GM12865 (cell line): ENCODE data around the gene STX19.

ENCODE experiments used
- DNase-seq: peaks from one replicate; pipeline ENCODE4 v3.0.0; 2010; ENCODE audit warnings: low read depth
- H3K4me3 ChIP-seq: 2 replicates; pipeline ENCODE4 v1.5.1; 2011; ENCODE audit warnings: mild to moderate bottlenecking, low read depth, low read length, control low read depth
- TF ChIP-seq, protein P1 (sequence below): IDR thresholded peaks from 2 replicates; pipeline ENCODE4 v1.5.1; 2011; ENCODE audit warnings: low read length, control low read depth, low read depth, inconsistent platforms; ENCODE audit not compliant: insufficient read depth; ENCODE audit errors: missing control alignments

STX19 gene

DNA sequence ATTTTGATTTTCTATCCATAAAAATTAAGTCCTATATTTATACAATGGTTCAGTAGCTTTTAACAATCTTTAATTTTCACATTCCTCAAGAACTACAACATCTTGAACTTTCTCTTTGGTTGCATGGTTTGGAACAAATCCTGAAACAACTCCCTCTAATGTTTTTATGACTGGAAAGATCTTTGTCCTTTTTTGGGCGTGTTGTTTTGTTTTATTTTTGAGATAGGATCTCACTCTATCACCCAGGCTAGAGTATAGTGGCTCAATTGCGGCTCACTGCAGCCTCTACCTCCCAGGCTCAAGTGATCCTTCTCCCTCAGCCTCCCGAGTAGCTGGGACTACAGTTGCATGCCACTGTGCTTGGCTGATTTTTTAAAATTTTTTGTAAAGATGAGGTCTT lies 4.0 kb downstream of the STX19 start:
- DNase-seq = no peak
- TF ChIP-seq, protein P1, sequence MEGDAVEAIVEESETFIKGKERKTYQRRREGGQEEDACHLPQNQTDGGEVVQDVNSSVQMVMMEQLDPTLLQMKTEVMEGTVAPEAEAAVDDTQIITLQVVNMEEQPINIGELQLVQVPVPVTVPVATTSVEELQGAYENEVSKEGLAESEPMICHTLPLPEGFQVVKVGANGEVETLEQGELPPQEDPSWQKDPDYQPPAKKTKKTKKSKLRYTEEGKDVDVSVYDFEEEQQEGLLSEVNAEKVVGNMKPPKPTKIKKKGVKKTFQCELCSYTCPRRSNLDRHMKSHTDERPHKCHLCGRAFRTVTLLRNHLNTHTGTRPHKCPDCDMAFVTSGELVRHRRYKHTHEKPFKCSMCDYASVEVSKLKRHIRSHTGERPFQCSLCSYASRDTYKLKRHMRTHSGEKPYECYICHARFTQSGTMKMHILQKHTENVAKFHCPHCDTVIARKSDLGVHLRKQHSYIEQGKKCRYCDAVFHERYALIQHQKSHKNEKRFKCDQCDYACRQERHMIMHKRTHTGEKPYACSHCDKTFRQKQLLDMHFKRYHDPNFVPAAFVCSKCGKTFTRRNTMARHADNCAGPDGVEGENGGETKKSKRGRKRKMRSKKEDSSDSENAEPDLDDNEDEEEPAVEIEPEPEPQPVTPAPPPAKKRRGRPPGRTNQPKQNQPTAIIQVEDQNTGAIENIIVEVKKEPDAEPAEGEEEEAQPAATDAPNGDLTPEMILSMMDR = no peak

DNA sequence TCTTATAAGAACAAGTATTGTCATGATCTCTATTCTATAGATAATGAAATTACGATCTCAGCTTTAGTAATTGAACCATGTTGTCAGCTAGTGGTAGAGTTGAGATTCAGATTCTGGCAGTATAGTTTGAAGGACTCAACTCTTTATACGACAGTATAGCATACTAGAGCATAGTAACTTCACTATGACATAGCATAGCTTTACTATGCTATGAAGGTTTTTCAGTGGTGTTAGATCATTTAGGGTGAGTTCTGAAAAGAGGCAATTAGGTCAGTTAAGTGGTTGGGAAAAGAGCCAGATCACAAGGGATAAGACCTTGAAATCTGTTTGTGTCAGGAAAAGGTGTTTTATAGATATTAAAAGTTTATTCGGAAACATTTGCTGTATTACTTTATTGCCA lies 8.1 kb downstream of the STX19 start:
- H3K4me3 ChIP-seq = no peak overlapping the region
- DNase-seq = no peak
- TF ChIP-seq, protein P1 = no peak

More for the DNA sequence above, 4.0 kb downstream of the STX19 start:
- no peak overlapping the region for H3K4me3 ChIP-seq

DNA sequence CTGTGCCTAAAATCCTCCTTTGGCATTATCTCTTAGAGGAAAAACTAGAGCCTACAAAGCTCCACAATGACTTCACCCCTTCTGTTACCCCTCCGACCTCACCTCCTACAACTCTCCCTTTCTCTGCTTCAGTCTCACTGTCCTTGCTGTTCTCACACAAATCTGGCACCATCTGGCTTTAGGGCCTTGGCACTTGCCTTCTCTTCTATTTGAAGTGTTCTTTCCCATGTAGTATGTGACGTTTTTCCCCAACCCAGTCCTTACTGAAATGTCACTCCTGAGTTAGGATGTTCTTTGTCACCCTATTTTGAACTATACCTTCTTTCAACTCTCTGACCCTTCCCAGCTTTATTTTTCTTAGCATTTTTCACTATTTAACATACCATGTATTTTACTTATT lies 8.7 kb downstream of the STX19 start:
- TF ChIP-seq, protein P1 = no peak
- no peak for DNase-seq
- H3K4me3 ChIP-seq = no peak overlapping the region

DNA sequence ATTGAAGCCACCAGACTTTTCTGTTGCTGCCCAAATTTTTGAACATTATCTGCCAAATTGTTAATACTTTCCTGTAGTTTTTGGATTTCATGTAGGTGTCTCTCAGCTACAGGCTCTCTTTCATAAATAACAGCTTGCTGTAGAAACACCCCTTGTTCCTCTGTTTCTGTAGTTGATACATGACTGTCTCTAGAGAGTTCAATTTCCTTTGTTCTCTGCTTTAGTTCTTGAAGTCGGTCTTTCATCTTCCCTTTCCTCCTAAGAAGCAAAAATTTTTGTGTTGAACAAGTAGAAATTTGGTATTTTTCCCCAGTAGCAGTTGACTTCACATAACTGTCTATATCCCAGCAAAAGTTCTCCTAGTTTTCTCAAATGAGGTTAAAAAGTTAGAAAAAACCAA lies 13.4 kb downstream of the STX19 start:
- no peak overlapping the region for H3K4me3 ChIP-seq
- no peak for DNase-seq
- TF ChIP-seq, protein P1 = no peak

DNA sequence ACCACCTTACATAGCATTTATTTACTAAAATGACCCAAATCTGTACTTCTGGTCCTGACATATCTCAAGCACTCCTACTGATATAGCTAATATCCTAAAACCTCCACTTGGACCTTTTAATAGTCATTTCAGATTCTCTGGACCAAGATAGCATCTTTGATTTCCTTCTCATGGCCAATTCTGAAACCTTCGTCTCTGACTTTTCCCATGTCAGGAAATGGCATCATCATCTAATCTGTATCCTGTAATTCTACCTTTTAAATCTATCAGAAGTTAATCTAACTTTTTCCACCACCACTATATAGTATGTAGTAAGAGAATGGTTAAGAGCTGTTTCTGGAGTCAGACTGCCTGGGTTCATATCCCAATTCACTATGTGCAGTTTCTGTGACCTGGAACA lies 16.2 kb downstream of the STX19 start:
- no peak for DNase-seq
- no peak overlapping the region for H3K4me3 ChIP-seq

DNA sequence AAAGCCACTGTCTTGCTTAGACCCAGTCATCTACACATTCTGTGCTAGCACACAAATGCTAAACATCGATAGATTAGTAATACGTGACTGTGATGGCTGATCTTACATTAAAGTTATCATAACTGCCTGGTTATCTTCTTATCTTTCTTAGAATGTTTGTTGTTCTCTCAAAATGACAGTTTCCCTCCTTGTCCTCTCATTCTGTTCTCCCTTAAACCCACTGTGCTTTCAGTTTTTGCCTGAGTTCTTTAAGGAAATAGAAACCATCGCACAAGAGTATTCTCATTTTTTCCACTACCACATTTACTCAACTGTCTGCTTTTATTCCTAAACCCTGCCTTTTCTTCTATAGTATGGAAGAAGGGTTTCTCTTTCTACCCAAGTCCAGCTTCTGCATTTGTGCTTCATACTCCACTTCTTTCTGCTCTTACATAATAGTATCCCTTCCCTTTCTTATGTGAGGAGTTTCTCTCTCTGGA lies 17.1 kb downstream of the STX19 start:
- H3K4me3 ChIP-seq = no peak overlapping the region
- DNase-seq = no peak
- TF ChIP-seq, protein P1 = no peak

More for the DNA sequence above, 16.2 kb downstream of the STX19 start:
- TF ChIP-seq, protein P1 = no peak

DNA sequence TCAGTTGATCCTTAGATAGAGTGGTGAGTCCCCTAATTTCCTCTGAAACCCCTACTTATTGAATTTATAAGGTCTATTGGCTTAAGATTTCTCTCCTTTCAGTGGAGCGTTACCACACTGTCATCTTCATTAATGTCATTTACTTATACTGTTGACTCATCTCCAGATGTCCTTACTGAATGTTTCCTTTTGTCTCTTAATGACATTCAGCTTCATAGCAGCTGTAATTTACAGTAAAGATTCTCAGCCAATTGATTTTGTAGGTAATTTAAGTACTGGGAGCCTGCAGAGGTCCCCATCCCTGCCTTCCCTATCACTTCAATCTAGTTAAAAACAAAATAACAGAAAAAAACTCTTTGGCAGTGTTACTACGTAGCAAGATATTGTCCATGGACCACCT lies 18.8 kb downstream of the STX19 start:
- TF ChIP-seq, protein P1 = no peak
- no peak overlapping the region for H3K4me3 ChIP-seq
- DNase-seq = no peak
